Measurements from ENCODE around the gene EIF5A.

GRCh38 chr17:7356756-7357155 is 49.3 kb downstream of the EIF5A start:
- TF ChIP-seq CTCF (IDR thresholded peaks at IDR 0.05; ENCODE audit: poor library complexity) (no peak), EZH2 (IDR thresholded peaks at IDR 0.05; ENCODE audit: borderline replicate concordance) (no peak), EZH2phosphoT487 (IDR thresholded peaks at IDR 0.05; ENCODE audit: low read depth, severe bottlenecking, unreplicated experiment) (no peak)

All from hepatocyte (in vitro differentiated cells).